ENCODE measurements around the gene BTF3L4.
"Not testable (repeated sequence)": the region's sequence is repeated elsewhere in the genome, so short reads cannot be mapped to it uniquely, and the experiment has no call there.

BTF3L4 gene

GRCh38 chr1:52055066-52055865 is 829 bp upstream of the BTF3L4 start, which contains the start of gene TXNDC12:
Gene TXNDC12 (minus strand): TSS chr1:52055191. CDS start chr1:52055096, 95 bp downstream.
- DNase-seq (ENCODE audit: low read depth), result peak; percentile 94

- no peak for DNase-seq (ENCODE audit: low read depth)
Observed at GRCh38 chr1:52055866-52056162, 281 bp upstream of the BTF3L4 start.

GRCh38 chr1:52056937-52057231 is 789 bp downstream of the BTF3L4 start:
- no peak for DNase-seq (ENCODE audit: low read depth)

- DNase-seq (ENCODE audit: low read depth), result peak; percentile 13
Observed at GRCh38 chr1:52057255-52057654, 1.2 kb downstream of the BTF3L4 start.

GRCh38 chr1:52057876-52058415 is 1.9 kb downstream of the BTF3L4 start:
- no peak for DNase-seq (ENCODE audit: low read depth)

GRCh38 chr1:52059321-52059720 is 3.2 kb downstream of the BTF3L4 start:
- DNase-seq (ENCODE audit: low read depth), result peak; percentile 72

- DNase-seq (ENCODE audit: low read depth), result no peak
Observed at GRCh38 chr1:52059888-52060287, 3.8 kb downstream of the BTF3L4 start.

GRCh38 chr1:52060822-52061221 is 4.7 kb downstream of the BTF3L4 start:
- no peak for DNase-seq (ENCODE audit: low read depth)

GRCh38 chr1:52063192-52063591 is 7.1 kb downstream of the BTF3L4 start:
- DNase-seq (ENCODE audit: low read depth), result no peak

GRCh38 chr1:52070704-52071103 is 14.6 kb downstream of the BTF3L4 start:
- DNase-seq (ENCODE audit: low read depth), result no peak

- no peak for DNase-seq (ENCODE audit: low read depth)
Observed at GRCh38 chr1:52072291-52072690, 16.2 kb downstream of the BTF3L4 start.

GRCh38 chr1:52077277-52077676 is 21.2 kb downstream of the BTF3L4 start:
- DNase-seq (ENCODE audit: low read depth), result not testable (repeated sequence)

GRCh38 chr1:52080014-52080415 is 23.9 kb downstream of the BTF3L4 start:
- no peak for DNase-seq (ENCODE audit: low read depth)

- DNase-seq (ENCODE audit: low read depth), result not testable (repeated sequence)
Observed at GRCh38 chr1:52087892-52088291, 31.8 kb downstream of the BTF3L4 start.

- DNase-seq (ENCODE audit: low read depth), result not testable (repeated sequence)
Observed at GRCh38 chr1:52094300-52094699, 38.2 kb downstream of the BTF3L4 start.

- DNase-seq (ENCODE audit: low read depth), result no peak
Observed at GRCh38 chr1:52096216-52096615, 40.1 kb downstream of the BTF3L4 start.

GRCh38 chr1:52098139-52098871 is 42.2 kb downstream of the BTF3L4 start:
- no peak for DNase-seq (ENCODE audit: low read depth)

GRCh38 chr1:52102336-52103013 is 46.4 kb downstream of the BTF3L4 start:
- no peak for DNase-seq (ENCODE audit: low read depth)

- no peak for DNase-seq (ENCODE audit: low read depth)
Observed at GRCh38 chr1:52111492-52111891, 55.4 kb downstream of the BTF3L4 start.

- no peak for DNase-seq (ENCODE audit: low read depth)
Observed at GRCh38 chr1:52112489-52112888, 56.4 kb downstream of the BTF3L4 start.

GRCh38 chr1:52119301-52120079 is 63.4 kb downstream of the BTF3L4 start:
- DNase-seq (ENCODE audit: low read depth), result no peak

- DNase-seq (ENCODE audit: low read depth), result no peak
Observed at GRCh38 chr1:52122384-52122783, 66.3 kb downstream of the BTF3L4 start.
